Fibroblast of upper back skin (primary cell): ENCODE data around the gene CES3.
"Not testable (repeated sequence)": the region's sequence is repeated elsewhere in the genome, so short reads cannot be mapped to it uniquely, and the experiment has no call there.

Experiments
- DNase-seq: peaks from one replicate; pipeline ENCODE4 v3.0.0-alpha.2; 2013

Gene CES3

DNA sequence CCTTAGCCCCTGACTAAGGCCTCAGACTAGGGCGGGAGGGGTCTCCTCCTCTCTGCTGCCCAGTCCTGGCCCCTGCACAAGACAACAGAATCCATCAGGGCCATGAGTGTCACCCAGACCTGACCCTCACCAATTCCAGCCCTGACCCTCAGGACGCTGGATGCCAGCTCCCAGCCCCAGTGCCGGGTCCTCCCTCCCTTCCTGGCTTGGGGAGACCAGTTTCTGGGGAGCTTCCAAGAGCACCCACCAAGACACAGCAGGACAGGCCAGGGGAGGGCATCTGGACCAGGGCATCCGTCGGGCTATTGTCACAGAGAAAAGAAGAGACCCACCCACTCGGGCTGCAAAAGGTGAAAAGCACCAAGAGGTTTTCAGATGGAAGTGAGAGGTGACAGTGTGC is 12.7 kb downstream of the CES3 start:
- DNase-seq: no peak

DNA sequence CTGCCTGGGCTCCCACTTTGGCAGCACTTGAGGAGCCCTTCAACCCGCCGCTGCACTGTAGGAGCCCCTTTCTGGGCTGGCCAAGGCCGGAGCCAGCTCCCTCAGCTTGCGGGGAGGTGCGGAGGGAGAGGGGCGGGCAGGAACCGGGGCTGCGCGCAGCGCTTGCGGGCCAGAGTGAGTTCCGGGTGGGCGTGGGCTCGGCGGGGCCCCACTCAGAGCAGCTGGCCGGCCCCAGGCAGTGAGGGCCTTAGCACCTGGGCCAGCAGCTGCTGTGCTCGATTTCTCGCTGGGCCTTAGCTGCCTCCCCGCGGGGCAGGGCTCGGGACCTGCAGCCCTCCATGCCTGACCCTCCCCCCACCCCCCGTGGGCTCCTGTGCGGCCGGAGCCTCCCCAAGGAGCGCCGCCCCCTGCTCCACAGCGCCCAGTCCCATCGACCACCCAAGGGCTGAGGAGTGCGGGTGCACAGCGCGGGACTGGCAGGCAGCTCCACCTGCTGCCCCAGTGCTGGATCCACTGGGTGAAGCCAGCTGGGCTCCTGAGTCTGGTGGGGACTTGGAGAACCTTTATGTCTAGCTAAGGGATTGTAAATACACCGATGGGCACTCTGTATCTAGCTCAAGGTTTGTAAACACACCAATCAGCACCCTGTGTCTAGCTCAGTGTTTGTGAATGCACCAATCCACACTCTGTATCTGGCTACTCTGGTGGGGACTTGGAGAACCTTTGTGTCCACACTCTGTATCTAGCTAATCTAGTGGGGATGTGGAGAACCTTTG is 13.3 kb downstream of the CES3 start:
- DNase-seq: not testable (repeated sequence)

DNA sequence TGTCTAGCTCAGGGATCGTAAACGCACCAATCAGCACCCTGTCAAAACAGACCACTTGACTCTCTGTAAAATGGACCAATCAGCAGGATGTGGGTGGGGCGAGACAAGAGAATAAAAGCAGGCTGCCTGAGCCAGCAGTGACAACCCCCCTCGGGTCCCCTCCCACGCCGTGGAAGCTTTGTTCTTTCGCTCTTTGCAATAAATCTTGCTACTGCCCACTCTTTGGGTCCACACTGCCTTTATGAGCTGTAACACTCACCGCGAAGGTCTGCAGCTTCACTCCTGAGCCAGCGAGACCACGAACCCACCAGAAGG is 13.8 kb downstream of the CES3 start:
- DNase-seq: not testable (repeated sequence)

DNA sequence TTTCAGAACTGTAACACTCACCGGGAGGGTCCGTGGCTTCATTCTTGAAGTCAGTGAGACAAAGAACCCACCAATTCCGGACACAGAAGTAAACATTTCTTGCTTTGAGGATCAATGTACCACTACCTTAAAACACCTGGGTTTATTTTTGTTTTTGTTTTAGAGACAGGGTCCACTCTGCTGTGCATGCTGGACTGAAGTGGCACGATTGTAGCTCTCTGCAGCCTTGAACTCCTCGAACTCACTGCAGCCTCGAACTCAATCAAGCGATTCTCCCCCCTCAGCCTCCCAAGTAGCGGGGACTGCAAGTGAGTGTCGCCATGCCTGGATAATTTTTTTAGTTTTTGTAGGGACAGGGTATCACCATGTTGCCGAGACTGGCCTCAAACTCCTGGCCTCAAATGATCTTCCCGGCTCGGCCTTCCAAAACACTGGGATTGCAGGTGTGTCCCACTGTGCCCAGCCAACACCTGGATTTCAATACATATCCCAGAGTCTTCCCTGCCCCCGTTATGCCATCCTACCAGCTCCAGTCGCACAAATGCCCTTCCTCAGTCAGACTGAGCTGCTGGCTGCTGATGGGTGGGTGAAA is 14.3 kb downstream of the CES3 start:
- no peak for DNase-seq

DNA sequence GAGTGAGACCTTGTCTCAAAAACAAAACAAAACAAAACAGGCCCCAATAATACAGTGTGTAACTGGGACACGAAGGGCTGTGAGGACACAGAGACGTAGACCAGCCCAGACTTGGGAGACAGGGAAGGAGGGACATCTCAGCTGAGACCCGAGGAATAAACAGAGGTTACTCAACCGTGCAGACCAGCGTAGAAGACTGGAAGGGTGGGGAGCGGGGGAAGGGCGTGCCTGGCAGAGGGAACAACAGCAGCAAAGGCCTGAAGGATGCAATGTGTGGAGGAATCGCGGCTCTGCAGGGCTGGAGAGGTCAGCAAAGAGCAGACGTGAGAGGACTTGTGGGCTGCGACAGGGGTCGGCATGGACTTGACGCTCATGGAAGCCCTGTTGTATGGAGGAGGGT is 15.7 kb downstream of the CES3 start:
- DNase-seq: no peak

DNA sequence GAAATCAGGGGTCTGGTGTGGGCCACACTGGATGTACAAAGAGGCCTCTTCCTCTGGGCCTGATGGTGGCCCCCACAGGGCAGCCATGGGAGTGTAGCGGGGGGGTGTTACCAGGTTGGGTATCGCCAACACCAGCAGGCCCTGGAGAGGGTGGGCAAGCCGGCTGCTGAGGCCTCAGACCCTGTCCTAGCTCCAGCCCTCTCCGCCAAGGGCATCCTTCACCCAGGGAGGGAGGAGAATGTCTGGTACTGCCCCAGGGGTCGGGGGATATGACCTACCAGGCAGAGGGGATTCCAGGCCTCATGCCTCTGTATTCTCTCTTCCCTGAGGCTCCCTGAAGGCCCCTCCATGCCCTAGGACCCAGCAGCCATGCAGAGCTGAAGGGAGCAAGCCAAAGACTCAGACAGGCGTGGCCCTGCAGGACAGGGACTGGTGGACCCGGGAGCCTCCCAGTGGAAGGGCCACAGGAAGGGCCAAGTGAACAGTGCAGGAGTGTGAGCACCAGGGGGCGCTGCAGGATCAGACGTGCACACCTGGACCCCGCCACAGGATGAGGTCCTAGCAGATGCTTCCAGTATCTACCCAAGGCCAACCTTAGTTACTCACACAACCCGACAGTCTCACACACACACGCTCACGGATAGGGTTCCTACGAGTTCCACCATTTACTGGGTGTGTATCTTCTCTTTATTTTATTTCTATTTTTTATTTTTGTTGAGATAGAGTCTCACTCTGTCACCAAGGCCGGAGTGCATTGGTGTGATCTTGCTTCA is 16.5 kb downstream of the CES3 start:
- DNase-seq: peak; percentile 79

DNA sequence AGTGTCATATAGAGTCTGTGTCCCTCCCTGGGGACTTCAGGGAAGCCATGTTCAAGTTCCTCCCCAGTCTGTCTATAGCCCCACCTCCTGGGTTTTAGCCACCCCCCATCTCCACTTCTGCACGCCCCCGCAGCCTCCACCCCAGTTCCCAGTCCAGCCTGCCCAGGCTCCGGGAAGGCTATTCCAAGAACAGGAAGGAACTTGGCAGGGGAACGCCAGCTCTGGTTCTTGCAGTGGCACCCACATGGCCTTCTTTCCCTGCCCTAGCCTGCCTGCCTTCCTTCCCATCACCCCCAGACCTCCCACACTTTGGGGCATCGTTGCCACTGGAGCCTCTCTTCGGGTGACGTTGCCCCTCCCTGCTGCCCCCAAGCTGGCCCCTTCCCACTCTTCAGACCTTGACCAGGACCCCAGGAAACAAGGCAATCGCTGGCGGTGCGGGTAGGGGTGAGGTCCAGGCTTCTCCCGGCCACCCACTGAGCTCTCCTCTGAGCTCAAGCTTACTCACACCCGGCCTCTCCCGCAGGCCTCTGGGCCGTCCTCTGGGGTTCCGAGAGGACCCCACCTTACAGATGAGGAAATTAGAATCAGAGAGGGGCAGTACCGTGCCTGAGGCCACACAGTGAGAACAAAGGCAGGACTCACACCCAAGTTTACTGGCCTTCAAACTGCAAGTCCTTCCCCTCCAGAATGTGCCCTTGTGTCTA is 18.1 kb downstream of the CES3 start:
- DNase-seq: no peak

DNA sequence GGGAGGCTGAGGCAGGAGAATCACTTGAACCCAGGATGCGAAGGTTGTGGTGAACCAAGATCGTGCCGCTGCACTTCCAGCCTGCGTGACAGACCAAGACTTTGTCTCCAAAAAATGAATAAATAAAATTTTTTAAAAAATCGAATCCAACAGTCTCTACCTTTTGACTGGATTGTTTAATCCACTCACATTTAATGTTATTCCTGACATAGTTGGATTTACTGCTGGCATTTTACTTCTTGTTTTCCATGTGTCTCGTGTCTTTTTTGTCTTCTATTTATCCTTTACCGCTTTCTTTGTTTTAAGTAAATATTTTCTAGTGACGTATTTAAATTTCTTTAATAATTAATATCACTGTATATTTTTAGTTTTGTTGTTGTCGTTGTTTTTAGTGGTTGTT is 22.0 kb downstream of the CES3 start:
- no peak for DNase-seq

DNA sequence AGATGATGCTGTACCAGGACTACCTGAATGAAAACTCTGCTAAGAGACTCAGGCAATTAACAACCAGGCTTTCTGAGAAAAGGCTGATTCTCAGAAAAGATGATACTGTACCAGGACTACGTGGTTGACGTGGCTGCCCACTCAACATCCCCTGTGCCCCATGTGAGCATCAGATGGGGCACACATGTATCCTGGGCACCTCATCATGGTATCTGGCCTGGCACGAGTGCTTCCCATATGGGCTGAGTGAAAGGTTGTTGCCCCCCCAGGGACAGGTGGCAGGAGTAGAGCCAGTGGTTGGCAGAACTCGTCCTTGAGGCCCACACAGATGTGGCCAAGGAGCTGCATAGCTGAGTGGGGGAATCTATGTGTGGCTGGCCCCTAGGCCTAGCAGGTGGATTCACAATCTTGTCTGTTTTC is 23.8 kb downstream of the CES3 start:
- DNase-seq: no peak

DNA sequence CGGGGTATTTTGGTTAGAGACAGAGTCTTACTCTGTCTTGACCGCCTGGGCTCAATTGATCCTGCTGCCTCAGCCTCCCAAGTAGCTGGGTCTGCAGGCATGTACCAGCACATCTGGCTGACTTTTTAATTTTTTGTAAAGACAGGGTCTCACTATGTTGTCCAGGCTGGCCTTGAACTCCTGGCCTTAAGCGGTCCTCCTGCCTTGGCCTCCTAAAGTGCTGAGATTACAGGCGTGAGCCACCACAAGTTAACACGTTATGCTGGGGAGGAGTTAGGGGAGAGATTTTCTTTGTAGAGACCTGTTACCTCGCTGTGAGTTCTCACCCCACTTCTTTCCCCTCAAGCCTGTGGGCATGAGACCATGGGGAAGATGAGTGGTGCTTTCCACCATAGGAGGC is 25.5 kb downstream of the CES3 start:
- no peak for DNase-seq

DNA sequence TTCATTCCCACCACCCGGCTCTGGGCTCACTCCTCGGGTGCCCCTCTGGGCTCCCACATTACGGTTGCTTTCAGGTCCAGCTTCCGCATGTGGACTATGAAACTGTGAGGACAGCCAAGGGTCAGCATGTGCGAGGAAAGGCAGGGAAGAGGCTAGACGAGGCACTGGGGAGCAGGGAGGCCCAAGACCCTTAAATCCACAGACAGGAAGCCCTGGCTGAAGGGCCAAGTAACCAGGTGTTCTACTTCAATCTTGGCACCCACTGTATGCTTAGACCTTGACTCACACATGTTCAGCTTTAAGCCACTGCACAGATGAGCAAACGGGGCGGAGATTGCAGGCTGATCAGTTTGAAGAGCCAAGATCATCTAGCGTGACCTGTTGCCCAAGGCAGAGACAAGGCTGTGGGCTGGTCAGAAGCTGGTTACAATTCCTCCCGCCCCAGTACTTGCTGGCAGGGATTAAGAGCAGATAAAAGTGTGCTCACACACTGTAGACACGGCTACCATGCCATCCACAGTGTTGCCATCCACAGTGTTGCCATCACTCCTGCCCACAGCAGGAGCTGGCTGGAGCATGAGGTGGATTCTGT is 27.2 kb downstream of the CES3 start, which contains the start of gene CES4A:
Gene CES4A (plus strand): TSS at position 393 of the 592 bp plus-strand sequence. CDS start 184 bp downstream, at position 577.
- DNase-seq: peak; percentile 51

DNA sequence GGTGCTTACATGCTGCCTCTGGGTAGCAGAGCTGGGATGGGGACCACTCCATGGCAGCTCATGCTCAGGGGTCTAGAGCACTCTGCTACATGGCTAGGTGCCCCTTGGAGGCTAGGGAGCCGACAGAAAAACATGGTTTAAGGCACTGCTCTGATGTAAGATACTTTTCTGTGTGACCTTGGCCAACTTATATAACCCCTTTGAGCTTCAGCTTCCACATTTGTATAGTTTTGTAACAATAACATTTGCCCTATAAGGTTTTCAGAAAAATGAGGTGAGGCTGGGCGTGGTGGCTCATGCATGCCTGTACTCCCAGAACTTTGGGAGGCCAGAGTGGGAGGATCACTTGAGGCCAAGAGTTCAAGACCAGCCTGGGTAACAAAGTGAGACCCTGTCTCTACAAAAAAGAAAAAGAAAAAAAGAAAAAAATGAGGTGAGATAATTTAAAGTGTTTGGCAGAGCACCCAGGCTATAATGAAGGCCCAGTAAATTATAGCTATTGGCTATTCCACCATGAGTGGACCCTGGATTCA is 30.5 kb downstream of the CES3 start:
- DNase-seq: no peak

DNA sequence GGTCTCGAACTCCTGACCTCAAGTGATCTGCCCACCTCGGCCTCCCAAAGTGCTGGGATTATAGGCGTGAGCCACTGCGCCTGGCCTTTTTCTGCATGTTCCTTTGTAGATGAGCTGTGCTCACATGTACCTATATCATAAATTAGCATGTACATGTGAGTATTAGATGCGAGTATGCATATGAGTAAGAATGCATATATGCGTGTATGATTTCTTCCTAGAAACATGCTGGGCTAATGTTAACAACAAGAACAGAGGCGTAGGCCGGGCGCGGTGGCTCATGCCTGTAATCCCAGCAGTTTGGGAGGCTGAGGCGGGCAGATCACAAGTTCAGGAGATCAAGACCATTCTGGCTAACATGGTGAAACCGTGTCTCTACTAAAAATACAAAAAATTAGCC is 32.5 kb downstream of the CES3 start:
- DNase-seq: not testable (repeated sequence)

DNA sequence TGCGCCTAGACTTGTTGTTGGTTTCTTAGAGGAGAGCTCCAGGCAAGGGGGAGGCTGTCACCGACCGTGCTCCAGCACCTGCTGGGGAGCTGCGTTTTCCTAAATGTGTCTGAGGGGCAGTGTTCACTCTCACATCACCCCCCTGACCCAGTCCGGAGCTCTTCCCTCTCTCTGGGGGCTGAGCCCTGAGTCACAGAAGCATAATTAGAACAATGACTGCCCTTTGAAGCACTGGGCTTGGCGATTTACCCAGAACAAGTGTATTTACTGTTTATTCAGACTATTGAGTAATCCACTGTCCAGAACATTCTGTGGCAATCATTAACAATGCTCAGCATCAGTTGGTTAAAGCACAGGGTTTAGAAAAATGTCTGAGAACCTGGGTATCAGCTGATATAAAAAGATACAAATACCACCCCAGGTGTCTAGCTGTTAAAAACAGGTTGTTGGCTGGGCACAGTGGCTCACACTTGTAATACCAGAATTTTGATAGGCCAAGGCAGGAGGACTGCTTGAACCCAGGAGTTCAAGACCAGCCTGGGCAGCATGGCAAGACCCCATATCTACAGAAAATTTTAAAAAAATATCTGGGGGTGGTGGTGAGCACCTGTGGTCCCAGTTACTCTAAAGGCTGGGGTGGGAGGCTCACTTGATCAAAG is 35.4 kb downstream of the CES3 start:
- peak; percentile 25 for DNase-seq

DNA sequence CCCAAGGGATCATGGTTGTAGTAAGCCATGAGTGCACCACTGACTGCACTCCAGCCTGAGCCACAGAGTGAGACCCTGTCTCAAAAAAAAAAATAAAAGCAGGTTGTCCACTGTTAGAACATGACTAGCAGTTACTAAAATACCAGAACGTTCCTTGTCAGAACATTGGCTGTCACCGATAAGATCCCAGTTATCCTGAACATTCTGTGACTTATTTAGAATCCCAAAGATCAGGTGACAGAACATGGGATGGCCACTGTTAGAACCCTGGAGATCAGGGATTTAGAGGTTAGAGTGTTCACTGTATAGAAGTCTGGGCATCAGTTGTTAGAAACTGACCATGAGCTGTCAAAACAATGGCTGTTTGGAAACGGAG is 35.9 kb downstream of the CES3 start:
- no peak for DNase-seq

DNA sequence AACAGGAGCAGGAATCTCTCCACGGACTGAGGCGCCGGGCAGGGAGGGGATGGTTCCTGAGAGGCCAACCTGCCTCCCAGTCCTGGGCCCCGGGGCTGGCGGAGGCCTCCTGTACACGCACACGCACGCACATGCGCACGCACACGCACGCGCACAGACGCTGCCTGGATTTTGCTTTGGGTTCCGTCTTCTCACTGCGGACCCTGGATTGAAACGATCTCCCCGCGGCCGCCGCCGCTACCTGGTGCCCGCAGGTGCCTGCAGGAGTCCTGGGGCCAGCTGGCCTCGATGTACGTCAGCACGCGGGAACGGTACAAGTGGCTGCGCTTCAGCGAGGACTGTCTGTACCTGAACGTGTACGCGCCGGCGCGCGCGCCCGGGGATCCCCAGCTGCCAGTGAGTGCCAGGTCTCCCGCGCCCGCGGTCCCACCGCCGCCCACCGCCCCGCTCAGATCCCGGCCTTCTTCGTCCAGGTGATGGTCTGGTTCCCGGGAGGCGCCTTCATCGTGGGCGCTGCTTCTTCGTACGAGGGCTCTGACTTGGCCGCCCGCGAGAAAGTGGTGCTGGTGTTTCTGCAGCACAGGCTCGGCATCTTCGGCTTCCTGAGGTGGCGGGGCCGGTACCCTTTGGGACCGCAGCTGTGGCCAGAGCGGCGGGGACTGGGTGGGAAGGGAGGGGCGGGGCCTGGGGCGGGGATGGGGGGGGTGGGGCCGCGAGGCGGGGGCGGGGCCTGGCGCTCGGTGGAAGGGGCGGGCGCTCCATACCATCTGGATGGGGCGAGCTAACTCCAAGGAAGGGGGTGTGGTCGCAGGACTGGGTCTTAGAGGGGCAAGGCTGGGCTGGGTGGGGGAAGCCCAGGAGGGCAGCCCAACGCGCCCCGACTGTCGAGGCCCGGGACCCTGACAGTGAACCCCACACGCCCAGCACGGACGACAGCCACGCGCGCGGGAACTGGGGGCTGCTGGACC is 39.6 kb downstream of the CES3 start:
- DNase-seq: no peak

DNA sequence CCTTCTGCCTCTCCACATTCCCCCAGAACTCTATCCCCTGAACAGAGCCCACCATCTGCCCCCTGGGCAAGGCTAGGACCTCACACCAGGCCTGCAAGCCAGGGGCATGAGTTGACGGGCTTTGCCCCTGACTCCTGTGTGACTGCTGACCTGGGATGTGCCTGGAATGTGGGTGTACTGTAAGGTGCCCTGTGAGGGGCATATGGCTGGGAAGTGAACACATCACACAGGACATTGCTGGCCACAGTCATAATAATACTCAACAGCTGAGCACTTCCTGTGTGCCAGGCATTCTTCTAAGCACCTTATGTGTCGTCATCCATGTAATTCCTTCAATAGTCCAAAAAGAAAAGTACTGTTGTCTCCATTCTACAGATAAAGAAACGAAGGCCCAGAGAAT is 40.7 kb downstream of the CES3 start:
- DNase-seq: no peak

DNA sequence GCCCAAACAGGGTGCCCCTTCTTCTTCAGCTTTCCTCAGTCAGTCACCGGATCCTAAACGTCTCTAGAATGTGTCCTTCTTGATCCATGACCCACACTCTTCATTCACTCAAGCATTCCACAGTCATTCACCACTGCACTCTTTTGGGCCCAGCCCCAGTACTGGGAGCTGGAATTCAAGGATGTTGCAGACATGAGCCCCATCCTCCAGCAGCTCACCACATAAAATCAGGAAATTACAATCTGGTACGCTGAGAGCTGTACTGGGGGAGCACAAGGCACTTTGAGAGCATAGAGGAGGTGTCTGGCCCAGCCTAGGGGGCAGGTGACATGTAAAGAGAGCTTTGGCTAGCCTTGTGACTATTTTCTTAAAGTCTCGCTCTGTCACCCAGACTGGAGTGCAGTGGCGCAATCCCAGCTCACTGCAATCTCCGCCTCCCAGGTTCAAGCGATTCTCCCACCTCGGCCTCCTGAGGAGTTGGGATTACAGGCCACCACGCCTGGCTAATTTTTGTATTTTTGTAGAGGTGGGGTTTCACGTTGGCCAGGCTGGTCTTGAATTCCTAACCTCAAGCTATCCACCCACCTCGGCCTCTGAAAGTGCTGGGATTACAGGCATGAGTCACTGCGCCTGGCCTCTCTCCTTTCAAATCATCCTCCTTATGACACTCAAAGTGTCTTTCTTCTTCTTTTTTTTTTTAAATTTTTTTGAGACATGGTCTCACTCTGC is 46.0 kb downstream of the CES3 start:
- peak; percentile 36 for DNase-seq

DNA sequence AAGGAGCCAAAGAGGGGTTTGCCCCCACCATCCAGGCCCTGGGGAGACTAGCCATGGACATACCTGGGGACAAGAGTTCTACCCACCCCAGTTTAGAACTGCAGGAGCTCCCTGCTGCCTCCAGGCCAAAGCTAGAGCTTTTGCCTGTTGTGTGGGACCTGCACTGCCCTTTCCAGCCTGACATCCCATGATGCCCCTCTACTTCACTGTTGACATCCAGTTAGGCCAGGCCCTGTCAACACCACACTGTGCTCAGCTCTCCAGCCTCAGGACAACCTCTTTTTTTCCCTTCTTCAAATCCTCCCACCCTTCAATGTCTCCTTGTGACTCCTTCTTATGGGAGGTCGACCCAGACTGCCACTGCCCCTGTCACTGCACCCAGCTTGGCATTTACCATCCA is 48.1 kb downstream of the CES3 start:
- no peak for DNase-seq

DNA sequence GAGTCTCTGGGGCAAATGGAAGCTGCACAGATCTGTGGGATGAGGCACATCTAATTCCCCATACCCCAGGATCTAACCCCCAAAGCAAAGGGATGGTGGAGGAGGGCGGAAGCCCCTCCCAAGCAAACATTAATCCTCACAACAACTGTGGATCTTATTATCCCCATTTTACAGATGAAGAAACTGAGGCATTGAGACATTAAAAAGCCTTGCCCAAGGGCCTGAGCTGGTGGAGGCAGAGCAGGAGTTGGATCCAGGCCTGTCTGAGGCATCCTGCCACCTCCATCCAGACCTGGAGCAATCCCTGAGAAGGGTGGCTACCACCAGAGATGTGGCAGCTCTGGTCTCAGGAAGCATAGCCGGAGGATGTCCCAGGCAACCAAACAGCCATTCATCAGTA is 50.2 kb downstream of the CES3 start:
- no peak for DNase-seq
